Colonic mucosa (tissue), 4 donors: Measurements from ENCODE around the gene TWF2. TPM values are rescaled to one million over a fixed set of nuclear protein-coding genes. Genes with fewer than 3 reads are reported as not detected.

Source experiments
- DNase-seq: peaks from one replicate; pipeline ENCODE4 v3.0.0-alpha.2; 2020
- H3K27ac ChIP-seq: fragments of 200-600 bp; one replicate; pipeline ENCODE4 v1.8.0; 2021
- H3K27me3 ChIP-seq: fragments of 200-600 bp; one replicate; pipeline ENCODE4 v1.8.0; 2021
- H3K36me3 ChIP-seq: fragments of 200-600 bp; one replicate; pipeline ENCODE4 v1.8.0; 2021
- H3K4me1 ChIP-seq: fragments of 200-600 bp; one replicate; pipeline ENCODE4 v1.8.0; 2021; ENCODE audit warnings: mild to moderate bottlenecking
- H3K4me3 ChIP-seq: fragments of 200-600 bp; one replicate; pipeline ENCODE4 v1.8.0; 2021
- H3K9ac ChIP-seq, 2 donors: one replicate each; pipeline ENCODE4 v1.7.0; 2013; ENCODE audit warnings: control low read depth in 2 of 2, low read depth in 2 of 2, low read length in 2 of 2
- H3K9me3 ChIP-seq: fragments of 200-600 bp; one replicate; pipeline ENCODE4 v1.8.0; 2021
- CTCF ChIP-seq: fragments of 200-600 bp; IDR thresholded peaks from one replicate; pipeline ENCODE4 v1.8.0; 2022; ENCODE audit warnings: antibody characterized with exemption, mild to moderate bottlenecking
- intact Hi-C: fragments of 100-400 bp; cut with DNase I; formaldehyde crosslinking; loops from one replicate; pipeline ENCODE4 v1.14.1; 2022
- total RNA-seq, 2 donors: library from RNA; stranded (reverse); fragmentation: NEBNext Ultra II Directional in 1 of 2; extraction: Animal tissue kit (Norgen Biotek cat#: 25700) in 1 of 2; gene quantifications; one replicate each; pipeline ENCODE4 v1.2.1, GENCODE V29; 2021
- donor health status: healthy.
- donor health status: DM: no; HTN: no; CAD: no.
- donor health status: DM: no; HTN: no; CAD: no.

Gene TWF2
- total RNA-seq, 2 donors from 2014 or later, result 44.2 to 45.0 TPM

GRCh38 chr3:52231502-52232278 lies 7.3 kb downstream of the TWF2 start:
- Histone ChIP-seq H3K27ac (no peak overlapping the region), H3K4me1 (no peaks in the 10 kb centered on the region)
- peak; percentile 96 for TF ChIP-seq CTCF

DNA sequence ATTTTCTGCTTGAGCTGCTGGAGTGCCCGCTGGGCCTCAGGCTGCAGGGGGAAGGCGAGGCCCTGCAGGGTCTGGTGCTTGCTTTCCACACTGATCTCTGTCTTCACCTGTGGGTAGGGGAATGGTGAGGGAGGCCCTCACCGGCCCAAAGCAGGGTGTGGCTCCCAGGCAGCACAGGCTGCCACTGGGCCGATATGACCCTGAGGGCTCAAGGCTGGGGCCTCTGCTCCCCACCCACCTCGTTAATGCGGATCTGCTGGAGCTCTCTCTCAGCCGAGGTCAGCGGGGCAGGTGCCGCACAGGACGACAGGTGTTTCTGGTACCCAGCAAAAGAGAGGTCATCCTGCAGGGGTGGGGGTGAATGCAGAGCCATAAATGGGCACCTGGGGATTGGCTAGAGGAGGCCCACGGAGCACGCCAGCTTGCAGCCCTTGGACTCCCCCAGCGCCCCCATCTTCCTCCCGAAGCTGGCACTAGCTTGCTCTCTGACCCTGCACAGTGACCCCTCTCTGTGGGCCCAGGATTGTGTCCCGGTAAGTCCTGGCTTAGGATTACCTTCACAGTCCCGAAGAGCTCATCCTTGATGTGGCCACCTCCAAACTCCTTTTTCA lies 8.0 kb downstream of the TWF2 start:
- no peak for DNase-seq
- intact Hi-C loops, result loop anchor here (5.0 kb wide), 2 partner anchors 106 to 216 kb away; partner anchors contain the start of gene SEMA3G
- no peak overlapping the region for H3K27ac ChIP-seq

More at GRCh38 chr3:52231502-52232278, 7.3 kb downstream of the TWF2 start:
- Histone ChIP-seq H3K4me3 (no peak overlapping the region), H3K27me3 (no peaks in the 10 kb centered on the region), H3K36me3 (peaks cover 12% of the 10 kb centered on the region), H3K9me3 (no peaks in the 10 kb centered on the region), H3K9ac (no peak overlapping the region)
- DNase-seq, result peak; percentile 84
- intact Hi-C loops, result loop anchor here (5.0 kb wide), 2 partner anchors 106 to 216 kb away; partner anchors contain the start of gene SEMA3G

DNA sequence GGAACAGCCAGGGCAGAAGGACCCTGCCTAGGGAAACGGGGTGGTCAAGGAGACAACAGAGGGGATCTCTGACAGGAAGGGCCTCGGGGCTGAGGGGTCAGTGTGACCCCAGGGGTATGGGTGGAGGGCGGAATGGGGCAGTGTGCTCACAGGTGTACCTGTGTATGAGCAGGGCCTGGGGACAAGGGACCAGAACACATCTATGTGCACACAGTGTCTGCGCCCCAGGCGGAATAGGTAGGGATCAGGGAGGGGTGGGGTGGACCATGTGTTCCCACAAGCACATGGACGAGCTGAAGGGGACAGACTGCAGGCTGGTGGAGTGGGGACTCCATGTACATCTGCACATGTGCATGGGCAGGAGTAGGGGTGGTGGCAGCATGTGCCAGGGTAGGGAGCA lies 8.5 kb downstream of the TWF2 start:
- H3K27me3 ChIP-seq, result no peaks in the 10 kb centered on the region
- DNase-seq, result no peak
- peaks cover 12% of the 10 kb centered on the region for H3K36me3 ChIP-seq
- H3K4me1 ChIP-seq, result no peaks in the 10 kb centered on the region
- no peaks in the 10 kb centered on the region for H3K9me3 ChIP-seq
- intact Hi-C loops, result loop anchor here (5.0 kb wide), 2 partner anchors 107 to 217 kb away; partner anchors contain the start of gene SEMA3G
- no peak overlapping the region for H3K9ac ChIP-seq
- no peak for TF ChIP-seq CTCF
- no peak overlapping the region for H3K27ac ChIP-seq
- no peak overlapping the region for H3K4me3 ChIP-seq

More for the DNA sequence above, 8.0 kb downstream of the TWF2 start:
- no peaks in the 10 kb centered on the region for H3K9me3 ChIP-seq
- peaks cover 12% of the 10 kb centered on the region for H3K36me3 ChIP-seq
- H3K4me3 ChIP-seq, result no peak overlapping the region
- no peaks in the 10 kb centered on the region for H3K27me3 ChIP-seq
- no peaks in the 10 kb centered on the region for H3K4me1 ChIP-seq
- no peak for TF ChIP-seq CTCF
- H3K9ac ChIP-seq, result no peak overlapping the region

- DNase-seq, result no peak
- H3K4me1 ChIP-seq, result no peaks in the 10 kb centered on the region
- H3K9ac ChIP-seq, result no peak overlapping the region
- H3K9me3 ChIP-seq, result no peaks in the 10 kb centered on the region
- H3K27ac ChIP-seq, result no peak overlapping the region
- H3K36me3 ChIP-seq, result peaks cover 12% of the 10 kb centered on the region
- no peaks in the 10 kb centered on the region for H3K27me3 ChIP-seq
- H3K4me3 ChIP-seq, result no peak overlapping the region
- intact Hi-C loops, result loop anchor here (5.0 kb wide), 2 partner anchors 108 to 218 kb away; partner anchors contain the start of gene SEMA3G
- TF ChIP-seq CTCF, result no peak
Observed at GRCh38 chr3:52229656-52230055, 9.3 kb downstream of the TWF2 start.

- Histone ChIP-seq H3K9me3 (no peaks in the 10 kb centered on the region), H3K4me1 (no peaks in the 10 kb centered on the region), H3K36me3 (peaks cover 12% of the 10 kb centered on the region), H3K27me3 (no peaks in the 10 kb centered on the region), H3K4me3 (no peak overlapping the region), H3K27ac (no peak overlapping the region), H3K9ac (no peak overlapping the region)
- intact Hi-C loops, result no loop called here
- no peak for DNase-seq
- TF ChIP-seq CTCF, result no peak
Observed at GRCh38 chr3:52228751-52229291, 10.1 kb downstream of the TWF2 start.
